SU-DHL-6 (cell line): ENCODE measurements around the gene MFSD8.
"Not testable (repeated sequence)": the region's sequence is repeated elsewhere in the genome, so short reads cannot be mapped to it uniquely, and the experiment has no call there.

Source experiments
- H2AFZ ChIP-seq: fragments of 200-600 bp; sonication (generic); 2 replicates; pipeline ENCODE4 v1.6.1; 2014; ENCODE audit warnings: low read depth, mild to moderate bottlenecking, moderate library complexity, mixed read lengths, antibody characterized with exemption, low read length; ENCODE audit not compliant: severe bottlenecking
- H3F3A ChIP-seq: fragments of 200-600 bp; shearing (Covaris generic); 2 replicates; pipeline ENCODE4 v1.6.0; 2016; ENCODE audit warnings: antibody characterized with exemption, mild to moderate bottlenecking; ENCODE audit not compliant: insufficient read depth
- H3K27ac ChIP-seq: fragments of 200-600 bp; sonication (generic); 2 replicates; pipeline ENCODE4 v1.5.1; 2016; ENCODE audit warnings: low read depth, mild to moderate bottlenecking, low read length, moderate library complexity, mixed read lengths
- H3K27me3 ChIP-seq: fragments of 200-600 bp; sonication (generic), shearing (Covaris generic); 2 replicates; pipeline ENCODE4 v1.6.0; 2014; ENCODE audit warnings: mild to moderate bottlenecking, low read length
- H3K36me3 ChIP-seq: fragments of 200-600 bp; sonication (generic); 2 replicates; pipeline ENCODE4 v1.6.1; 2014; ENCODE audit warnings: mild to moderate bottlenecking, low read length, mixed read lengths
- H3K4me2 ChIP-seq: fragments of 300-600, 200-600 bp; shearing (Covaris generic), sonication (generic); 2 replicates; pipeline ENCODE4 v1.6.0; 2014; ENCODE audit warnings: low read length, low read depth, mild to moderate bottlenecking; ENCODE audit not compliant: poor library complexity, severe bottlenecking
- H3K4me3 ChIP-seq: fragments of 200-600 bp; sonication (generic); 2 replicates; pipeline ENCODE4 v1.5.1; 2014; ENCODE audit warnings: antibody characterized with exemption, low read length, mild to moderate bottlenecking, mixed read lengths; ENCODE audit not compliant: insufficient read depth, poor library complexity, severe bottlenecking
- H3K79me2 ChIP-seq: fragments of 200-600 bp; sonication (generic); 2 replicates; pipeline ENCODE4 v1.6.1; 2014; ENCODE audit warnings: mild to moderate bottlenecking, low read length, moderate library complexity; ENCODE audit not compliant: insufficient read depth
- H3K9ac ChIP-seq: fragments of 200-600 bp; sonication (generic); 2 replicates; pipeline ENCODE4 v1.7.0; 2014; ENCODE audit warnings: mild to moderate bottlenecking, low read length
- H3K9me2 ChIP-seq: fragments of 200-600 bp; sonication (generic); replicated peaks from 2 replicates; pipeline ENCODE4 v1.6.1; 2014; ENCODE audit warnings: low read length; ENCODE audit not compliant: insufficient read depth
- H3K9me3 ChIP-seq: fragments of 200-600 bp; sonication (generic); 2 replicates; pipeline ENCODE4 v1.6.1; 2014; ENCODE audit warnings: low read length, mixed read lengths; ENCODE audit not compliant: insufficient read depth
- H4K20me1 ChIP-seq: fragments of 200-600 bp; sonication (generic); 2 replicates; pipeline ENCODE4 v1.6.1; 2014; ENCODE audit warnings: low read depth, mild to moderate bottlenecking, antibody characterized with exemption, low read length, moderate library complexity, mixed read lengths
- CTCF ChIP-seq: fragments of 200-600 bp; sonication (generic); IDR thresholded peaks from one replicate; pipeline ENCODE4 v1.5.1; 2017; ENCODE audit warnings: antibody characterized with exemption, mild to moderate bottlenecking, low read length, moderate library complexity; ENCODE audit not compliant: insufficient read depth, poor library complexity, severe bottlenecking
- EZH2phosphoT487 ChIP-seq: fragments of 200-600 bp; sonication (generic), shearing (Covaris generic); conservative IDR thresholded peaks from 2 replicates; pipeline ENCODE4 v1.6.1; 2018; ENCODE audit warnings: mild to moderate bottlenecking, antibody characterized with exemption, low read length, moderate library complexity, mixed read lengths

Gene MFSD8

GRCh38 chr4:127905029-127905428, 59.9 kb downstream of the MFSD8 start:
- Histone ChIP-seq H3K27me3 (no peaks in the 10 kb centered on the region), H3K27ac (no peak overlapping the region), H3K4me2 (no peak overlapping the region), H3K36me3 (no peaks in the 10 kb centered on the region), H3K79me2 (no peaks in the 10 kb centered on the region), H3K4me3 (no peak overlapping the region), H3K9me3 (no peaks in the 10 kb centered on the region), H2AFZ (no peak overlapping the region), H3K9ac (no peak overlapping the region), H3F3A (no peaks in the 10 kb centered on the region), H3K9me2 (no peaks in the 10 kb centered on the region), H4K20me1 (no peaks in the 10 kb centered on the region)
- TF ChIP-seq EZH2phosphoT487 (no peak), CTCF (no peak)

GRCh38 chr4:127899682-127900081, 65.3 kb downstream of the MFSD8 start:
- H3K79me2 ChIP-seq, H3K9ac ChIP-seq, H3K9me2 ChIP-seq, H3K27ac ChIP-seq, H3K27me3 ChIP-seq, H2AFZ ChIP-seq, H3K4me2 ChIP-seq, H3K4me3 ChIP-seq, H3K9me3 ChIP-seq, H3K36me3 ChIP-seq, H4K20me1 ChIP-seq, H3F3A ChIP-seq: not testable (repeated sequence)

GRCh38 chr4:127896528-127896927, 68.4 kb downstream of the MFSD8 start:
- no peak overlapping the region for H3K27ac ChIP-seq
- H3K36me3 ChIP-seq, result peaks cover 25% of the 10 kb centered on the region; the same call in 1 of the 2 replicates
- no peak overlapping the region for H3K9ac ChIP-seq
- no peaks in the 10 kb centered on the region for H3K27me3 ChIP-seq
- H3K4me3 ChIP-seq, result no peak overlapping the region
- H3F3A ChIP-seq, result no peaks in the 10 kb centered on the region
- no peak overlapping the region for H2AFZ ChIP-seq
- no peaks in the 10 kb centered on the region for H3K9me3 ChIP-seq
- no peaks in the 10 kb centered on the region for H3K79me2 ChIP-seq
- H3K9me2 ChIP-seq, result no peaks in the 10 kb centered on the region
- no peak overlapping the region for H3K4me2 ChIP-seq
- no peaks in the 10 kb centered on the region for H4K20me1 ChIP-seq
- no peak for TF ChIP-seq CTCF
- TF ChIP-seq EZH2phosphoT487, result no peak

GRCh38 chr4:127896069-127896468, 68.9 kb downstream of the MFSD8 start:
- Histone ChIP-seq H3K4me3 (no peak overlapping the region), H3K27me3 (no peaks in the 10 kb centered on the region), H2AFZ (no peak overlapping the region), H3K27ac (no peak overlapping the region), H3K9me2 (no peaks in the 10 kb centered on the region), H3K9ac (no peak overlapping the region), H3K4me2 (no peak overlapping the region), H3K79me2 (no peaks in the 10 kb centered on the region), H3F3A (no peaks in the 10 kb centered on the region), H3K9me3 (no peaks in the 10 kb centered on the region), H4K20me1 (no peaks in the 10 kb centered on the region), H3K36me3 (peaks cover 26% of the 10 kb centered on the region; the same call in 1 of the 2 replicates)
- TF ChIP-seq CTCF (no peak), EZH2phosphoT487 (no peak)
